Breast epithelium (tissue), 3 donors: Measurements from ENCODE around the gene OR2F2.

Experiments used
- CTCF ChIP-seq, 3 donors: fragments of 450-650 bp; IDR thresholded peaks; one replicate each; pipeline ENCODE4 v1.5.1; 2016 to 2017; ENCODE audit warnings: antibody characterized with exemption in 3 of 3, mild to moderate bottlenecking in 3 of 3, moderate library complexity in 3 of 3
- POLR2A ChIP-seq: fragments of 450-650 bp; IDR thresholded peaks from one replicate; pipeline ENCODE4 v1.6.1; 2016; ENCODE audit warnings: antibody characterized with exemption, mild to moderate bottlenecking, moderate library complexity

- TF ChIP-seq CTCF (IDR thresholded peaks at IDR 0.05) = no peak
- TF ChIP-seq POLR2A = no peak
Measured at GRCh38 chr7:143934526-143935325, at the start of gene OR2F2.
